A172 (cell line): Measurements from ENCODE around the gene CPSF6. TPM values are rescaled to one million over a fixed set of nuclear protein-coding genes. Genes with fewer than 3 reads are reported as not detected.
"Not testable (repeated sequence)": the region's sequence is repeated elsewhere in the genome, so short reads cannot be mapped to it uniquely, and the experiment has no call there.

Experiments used
- DNase-seq: peaks from one replicate; pipeline ENCODE4 v3.0.0-alpha.2; 2015; ENCODE audit warnings: low spot score
- total RNA-seq: library from RNA; depleted of rRNA; stranded (reverse); fragments of >200 nt; shearing (Covaris generic); gene quantifications from 2 replicates; pipeline ENCODE4 v1.2.3, GENCODE V29; 2014

CPSF6 gene
- total RNA-seq, 1 experiment from 2014 or later: 39.0 TPM

DNA sequence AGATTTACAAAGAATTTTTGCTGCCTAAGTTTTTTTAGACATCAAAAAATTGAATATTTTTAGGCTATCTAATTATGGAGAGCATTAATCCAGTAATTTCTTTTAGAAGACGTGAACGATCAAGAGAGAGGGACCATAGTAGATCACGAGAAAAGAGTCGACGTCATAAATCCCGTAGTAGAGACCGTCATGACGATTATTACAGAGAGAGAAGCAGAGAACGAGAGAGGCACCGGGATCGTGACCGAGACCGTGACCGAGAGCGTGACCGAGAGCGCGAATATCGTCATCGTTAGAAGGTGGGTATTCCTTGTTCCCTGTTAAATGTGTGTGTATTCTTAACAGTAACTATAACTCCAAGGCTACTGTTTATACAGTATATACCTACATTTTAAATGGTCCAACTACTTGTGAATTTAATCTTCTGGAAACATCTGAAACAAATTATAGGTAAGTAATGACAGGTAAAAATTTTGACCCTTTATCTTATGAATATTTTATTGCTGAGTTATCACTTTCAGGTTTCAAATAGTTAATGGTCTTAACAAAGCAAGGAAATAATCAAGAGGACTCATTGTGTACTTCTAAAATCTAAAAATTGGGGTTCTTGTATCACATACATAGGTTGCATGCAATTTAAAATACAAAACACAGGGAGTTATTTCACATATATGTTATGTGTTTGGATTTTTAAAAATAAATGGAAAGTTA lies 23.1 kb downstream of the CPSF6 start:
- DNase-seq: no peak

- DNase-seq: no peak
These were observed 25.8 kb downstream of the CPSF6 start for GRCh38 chr12:69265205-69265604.

GRCh38 chr12:69265633-69266032 lies 26.3 kb downstream of the CPSF6 start:
- DNase-seq: not testable (repeated sequence)

GRCh38 chr12:69266036-69266635 lies 26.8 kb downstream of the CPSF6 start:
- DNase-seq: peak; percentile 64

GRCh38 chr12:69269736-69270135 lies 30.4 kb downstream of the CPSF6 start:
- no peak for DNase-seq

- no peak for DNase-seq
These were observed 33.1 kb downstream of the CPSF6 start for GRCh38 chr12:69272511-69272910.

- DNase-seq: no peak
These were observed 35.5 kb downstream of the CPSF6 start for GRCh38 chr12:69274861-69275260.

DNA sequence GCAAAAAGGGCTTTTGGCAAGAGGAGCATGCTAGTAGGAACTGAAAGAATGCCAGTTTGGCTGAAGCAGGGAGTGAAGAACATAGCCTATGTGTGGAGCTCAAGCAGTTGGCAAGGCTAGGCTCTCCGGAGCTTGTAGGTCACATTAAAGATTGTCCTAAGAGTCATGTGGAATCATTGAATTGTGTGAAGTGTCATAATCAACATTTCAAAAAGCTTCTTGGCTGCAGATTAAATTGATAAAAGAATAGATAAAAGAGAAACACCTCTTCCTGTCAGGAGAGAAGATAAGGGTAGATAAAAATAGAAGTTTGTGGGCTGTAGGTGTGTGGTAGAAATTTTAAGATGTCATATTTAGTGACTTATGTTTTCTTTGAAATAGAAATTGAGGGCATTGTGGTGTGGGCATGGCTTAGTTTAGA lies 36.1 kb downstream of the CPSF6 start:
- no peak for DNase-seq

DNA sequence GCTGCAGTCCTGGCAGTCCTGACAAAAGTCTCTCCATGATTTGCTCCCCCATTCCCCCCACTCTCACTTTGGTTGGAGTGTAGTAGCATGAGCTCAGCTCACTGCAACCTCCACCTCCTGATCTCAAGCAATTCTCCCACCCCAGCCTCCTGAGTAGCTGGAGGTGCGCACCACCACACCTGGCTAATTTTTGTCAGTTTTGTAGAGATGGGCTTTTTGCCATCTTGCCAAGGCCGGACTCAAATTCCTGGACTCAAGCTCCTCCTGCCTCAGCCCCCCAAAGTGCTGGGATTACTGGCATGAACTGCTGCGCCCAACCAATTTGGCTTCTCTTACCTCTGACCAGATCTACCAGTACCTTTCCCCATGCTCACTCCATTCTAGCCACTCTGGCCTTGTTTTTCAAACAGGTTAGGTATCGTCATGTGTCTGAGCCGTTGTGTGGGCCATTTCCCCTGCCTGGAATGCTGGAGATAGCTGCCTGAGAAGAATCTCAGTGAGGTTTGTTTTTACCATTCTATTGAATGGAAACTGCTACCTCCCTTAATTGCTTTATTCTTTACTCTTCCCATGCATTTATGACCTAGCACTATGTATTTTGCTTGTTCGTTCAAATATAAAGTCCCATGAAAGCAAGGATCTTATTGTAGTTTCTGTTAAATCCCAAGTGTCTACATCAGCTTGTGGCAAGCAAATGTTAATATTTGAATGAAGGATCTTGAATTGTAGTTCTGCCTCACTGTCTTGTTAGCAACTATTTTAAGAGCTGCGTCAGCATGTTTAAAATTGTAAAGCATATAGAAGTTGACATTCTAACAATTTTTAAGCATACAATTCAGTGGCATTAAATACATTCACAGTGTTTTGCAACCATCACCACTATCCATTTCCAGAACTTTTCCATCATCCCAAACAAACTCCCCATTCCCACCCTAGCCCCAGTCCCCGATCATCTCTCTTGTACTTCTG lies 39.7 kb downstream of the CPSF6 start:
- no peak for DNase-seq

- peak; percentile 66 for DNase-seq
These were observed 44.8 kb downstream of the CPSF6 start for GRCh38 chr12:69284131-69284530.

DNA sequence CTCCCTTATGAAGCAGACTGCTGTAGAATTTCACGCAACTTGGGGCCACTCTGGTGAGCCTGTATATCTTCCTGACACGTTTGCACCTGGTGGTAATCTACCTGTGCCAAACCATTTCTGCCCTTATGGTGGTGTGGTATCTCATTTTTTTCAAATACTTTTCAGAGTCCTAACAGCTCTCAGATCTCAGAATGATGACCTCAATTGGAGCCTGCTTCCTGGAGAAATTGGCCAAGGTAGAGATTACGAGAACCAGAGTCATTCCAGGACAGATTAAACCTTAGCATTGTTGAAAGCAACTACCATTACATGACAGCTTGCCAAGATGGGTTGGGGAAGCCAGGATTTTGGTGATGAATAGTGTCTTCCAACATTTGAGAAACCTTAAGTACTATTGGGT lies 48.2 kb downstream of the CPSF6 start:
- no peak for DNase-seq

GRCh38 chr12:69290545-69291277 lies 51.3 kb downstream of the CPSF6 start:
- peak; percentile 80 for DNase-seq

DNA sequence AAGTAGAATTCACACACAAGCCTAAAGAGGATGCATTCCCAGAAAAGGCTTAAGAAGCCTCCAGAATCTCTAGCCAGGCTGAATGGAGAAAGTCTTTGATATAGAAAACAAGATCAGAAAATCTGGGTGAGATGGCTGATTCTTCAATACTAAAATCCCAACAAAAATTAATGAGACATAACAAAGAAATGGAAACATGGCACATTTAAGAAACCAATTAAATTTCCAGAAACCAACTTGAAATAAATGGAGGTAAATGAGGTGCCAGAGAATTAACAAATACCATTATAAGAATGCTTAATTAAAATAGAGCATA lies 51.9 kb downstream of the CPSF6 start:
- DNase-seq: no peak

- no peak for DNase-seq
These were observed 58.8 kb downstream of the CPSF6 start for GRCh38 chr12:69298133-69298532.

- no peak for DNase-seq
These were observed 59.6 kb downstream of the CPSF6 start for GRCh38 chr12:69298947-69299346.

DNA sequence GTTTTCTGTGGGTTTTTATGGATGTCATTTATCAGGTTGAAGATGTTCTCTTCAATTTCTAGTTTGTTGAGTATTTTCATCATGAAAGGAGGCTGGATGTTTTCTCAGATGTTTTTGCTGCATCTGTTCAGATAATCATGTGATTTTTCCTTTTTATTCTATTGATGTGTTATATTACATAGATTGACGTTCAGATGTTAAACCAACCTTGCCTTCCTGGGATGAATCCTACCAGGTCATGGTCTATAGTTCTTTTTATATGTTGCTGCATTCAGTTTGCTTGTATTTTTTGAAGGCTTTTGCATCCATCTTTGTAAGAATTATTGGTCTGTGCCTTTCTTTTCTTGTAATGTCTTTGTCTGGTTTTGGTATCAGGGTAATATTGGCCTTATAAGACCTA lies 64.9 kb downstream of the CPSF6 start:
- DNase-seq: no peak

DNA sequence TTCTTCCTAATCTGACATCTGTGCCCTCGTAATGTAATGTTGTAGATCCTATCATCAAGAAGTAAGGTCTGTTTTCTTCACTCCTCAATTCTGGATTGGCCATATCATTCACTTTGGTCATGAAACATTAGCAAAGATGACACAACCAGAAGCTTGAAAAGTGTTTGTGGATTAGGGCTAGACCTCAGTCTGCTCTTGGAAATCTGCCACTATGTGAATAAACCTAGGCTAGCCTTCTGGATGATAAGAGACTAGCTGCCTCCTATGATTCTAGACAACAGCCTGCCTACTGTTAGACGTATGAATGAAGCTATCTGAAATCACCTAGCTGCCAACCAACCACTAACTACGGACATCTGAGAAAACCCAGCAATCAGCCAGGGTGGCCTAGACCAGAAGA lies 70.1 kb downstream of the CPSF6 start:
- DNase-seq: no peak

GRCh38 chr12:69313209-69313608 lies 73.8 kb downstream of the CPSF6 start:
- no peak for DNase-seq

- not testable (repeated sequence) for DNase-seq
These were observed 77.4 kb downstream of the CPSF6 start for GRCh38 chr12:69316784-69317183.

GRCh38 chr12:69317233-69317632 lies 77.9 kb downstream of the CPSF6 start:
- DNase-seq: not testable (repeated sequence)

- DNase-seq: no peak
These were observed 78.9 kb downstream of the CPSF6 start for GRCh38 chr12:69318225-69318624.

DNA sequence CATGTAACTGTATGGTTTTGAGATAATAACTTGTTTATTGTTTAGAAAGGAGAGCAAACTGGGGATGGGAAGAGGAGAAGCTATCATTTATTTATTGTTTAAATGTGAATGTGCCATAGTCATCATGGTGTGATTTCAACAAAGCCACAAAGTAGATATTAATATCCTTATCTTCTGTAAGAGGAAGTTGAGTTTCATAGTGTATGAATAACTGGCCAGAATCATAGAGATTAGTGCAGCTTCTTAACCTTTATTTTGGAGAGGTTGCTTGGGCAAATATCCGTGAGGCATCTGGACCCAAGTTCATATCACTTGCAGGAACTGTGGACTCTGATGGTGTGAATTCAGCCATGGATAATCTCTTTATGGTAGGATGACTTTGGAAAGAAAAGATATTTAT lies 82.0 kb downstream of the CPSF6 start:
- DNase-seq: no peak
